GM10266 (cell line): ENCODE data around the gene SPRED2.
A peak's percentile ranks its signal among the peaks of the same experiment; 100 is the strongest.

Source experiments
- DNase-seq: peaks from one replicate; pipeline ENCODE4 v3.0.0; 2012; ENCODE audit errors: extremely low spot score
- CTCF ChIP-seq: IDR thresholded peaks from 2 replicates; pipeline ENCODE4 v1.5.1; 2012; ENCODE audit warnings: mild to moderate bottlenecking, low read depth; ENCODE audit not compliant: control insufficient read depth, insufficient read depth; ENCODE audit errors: missing control alignments

SPRED2 gene

DNA sequence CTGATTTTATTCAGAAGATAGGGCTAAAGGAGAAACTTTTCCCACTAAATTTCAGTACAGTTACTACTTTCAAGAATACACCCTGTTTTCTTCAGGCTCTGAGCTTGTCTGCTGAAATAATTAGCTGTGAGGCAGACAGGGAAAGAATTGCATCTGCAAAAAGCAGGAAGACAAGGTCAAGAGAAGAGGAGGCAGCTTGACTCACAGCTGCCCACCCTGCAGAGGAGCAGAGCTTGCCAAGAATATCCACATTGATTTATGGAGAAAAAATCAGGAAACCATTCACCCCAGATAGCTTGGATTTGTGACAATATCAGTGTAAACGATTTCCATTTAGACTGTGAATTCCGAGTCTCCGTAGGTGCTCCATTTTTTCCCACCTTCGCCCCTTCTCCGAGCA lies 155.8 kb downstream of the SPRED2 start:
- no peak for TF ChIP-seq CTCF
- no peak for DNase-seq

DNA sequence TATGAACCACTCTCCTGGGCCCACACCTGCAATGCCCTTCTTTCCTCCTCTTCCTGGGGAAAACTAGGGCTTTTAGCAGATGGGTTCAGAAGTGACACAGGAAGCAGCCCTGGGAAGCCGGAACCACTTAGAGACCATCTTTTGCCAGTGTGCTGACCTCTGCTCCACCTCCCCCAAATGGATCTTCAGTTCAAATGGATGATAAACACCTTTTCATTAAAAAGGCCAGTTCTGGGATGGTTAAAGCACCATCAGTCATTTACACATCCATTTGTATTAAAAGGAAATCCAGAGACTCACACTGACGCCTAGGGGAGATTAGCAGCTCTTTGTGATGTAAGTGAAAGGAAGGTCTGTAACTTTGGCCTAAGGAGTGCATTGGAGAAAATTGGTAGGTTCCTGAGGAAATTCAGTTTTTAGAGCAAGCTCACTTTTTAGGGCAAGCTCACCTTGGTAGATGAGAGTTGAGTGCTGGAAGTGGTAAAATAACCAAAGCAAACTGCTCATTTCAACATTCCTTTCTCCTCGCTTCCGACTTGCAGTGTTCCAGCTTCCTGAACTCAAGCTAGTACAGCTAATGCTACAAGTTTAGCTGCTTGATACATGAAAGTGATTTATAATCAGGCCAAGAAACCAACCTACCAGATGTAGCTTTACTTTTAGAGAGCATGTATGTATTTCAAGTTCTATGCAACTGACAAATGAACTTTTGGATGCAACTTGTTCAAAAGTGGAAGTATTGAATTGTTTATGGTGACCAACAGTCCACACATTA lies 157.1 kb downstream of the SPRED2 start:
- TF ChIP-seq CTCF = no peak
- no peak for DNase-seq

DNA sequence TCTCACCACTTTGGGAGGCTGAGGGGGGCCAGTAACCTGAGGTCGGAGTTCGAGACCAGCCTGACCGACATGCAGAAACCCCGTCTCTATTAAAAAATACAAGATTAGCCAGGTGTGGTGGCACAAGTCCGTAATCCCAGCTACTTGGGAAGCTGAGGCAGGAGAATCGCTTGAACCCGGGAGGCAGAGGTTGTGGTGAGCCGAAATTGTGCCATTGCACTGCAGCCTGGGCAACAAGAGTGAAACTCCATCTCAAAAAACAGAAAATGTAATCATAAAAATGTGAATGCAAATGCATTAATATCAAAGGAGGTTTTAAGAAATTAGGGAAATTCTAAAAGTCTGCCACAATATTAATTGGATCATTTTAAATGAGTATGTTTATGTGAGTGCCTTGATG lies 159.1 kb downstream of the SPRED2 start:
- DNase-seq = no peak
- TF ChIP-seq CTCF = no peak

DNA sequence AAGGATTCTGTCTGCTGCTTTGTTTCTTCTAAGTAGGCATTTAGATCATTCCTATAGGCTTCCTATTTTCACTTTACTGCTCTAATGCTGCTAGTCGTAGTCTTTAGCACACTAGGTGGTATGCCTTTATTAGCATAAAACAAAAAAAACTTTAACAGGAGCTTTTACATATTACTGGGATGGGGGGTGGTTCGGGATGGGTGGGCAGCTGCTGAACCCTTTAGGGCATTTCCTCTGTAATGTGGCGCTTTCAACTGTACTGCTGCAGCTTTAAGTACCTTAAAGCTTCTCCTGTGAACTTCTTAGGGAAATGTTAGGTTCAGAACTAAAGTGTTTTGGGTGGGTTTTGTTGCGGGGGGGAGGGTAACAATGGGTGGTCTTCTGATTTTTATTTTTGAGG lies 163.4 kb downstream of the SPRED2 start:
- DNase-seq = no peak
- TF ChIP-seq CTCF = no peak

DNA sequence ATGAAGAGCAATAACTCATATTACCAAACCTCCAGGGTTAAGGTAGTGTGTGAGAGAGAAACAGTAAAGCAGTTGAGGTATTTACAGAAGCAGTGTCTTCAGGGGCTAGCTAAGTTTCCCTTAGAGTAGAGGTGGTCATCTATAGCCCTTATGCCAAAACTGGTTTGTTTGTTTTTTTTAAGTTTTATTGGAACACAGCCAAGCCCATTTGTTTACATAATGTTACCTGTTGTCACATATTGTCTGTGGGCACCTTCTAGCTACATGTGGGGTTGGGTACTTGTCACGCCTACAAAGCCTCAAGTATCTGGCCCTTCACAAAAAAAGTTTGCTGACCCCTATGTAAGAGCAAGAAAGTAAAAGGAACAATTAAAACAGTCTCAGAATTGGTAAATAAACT lies 165.4 kb downstream of the SPRED2 start:
- no peak for DNase-seq
- no peak for TF ChIP-seq CTCF

GRCh38 chr2:65265671-65266045 lies 166.7 kb downstream of the SPRED2 start:
- TF ChIP-seq CTCF = no peak
- DNase-seq = no peak

DNA sequence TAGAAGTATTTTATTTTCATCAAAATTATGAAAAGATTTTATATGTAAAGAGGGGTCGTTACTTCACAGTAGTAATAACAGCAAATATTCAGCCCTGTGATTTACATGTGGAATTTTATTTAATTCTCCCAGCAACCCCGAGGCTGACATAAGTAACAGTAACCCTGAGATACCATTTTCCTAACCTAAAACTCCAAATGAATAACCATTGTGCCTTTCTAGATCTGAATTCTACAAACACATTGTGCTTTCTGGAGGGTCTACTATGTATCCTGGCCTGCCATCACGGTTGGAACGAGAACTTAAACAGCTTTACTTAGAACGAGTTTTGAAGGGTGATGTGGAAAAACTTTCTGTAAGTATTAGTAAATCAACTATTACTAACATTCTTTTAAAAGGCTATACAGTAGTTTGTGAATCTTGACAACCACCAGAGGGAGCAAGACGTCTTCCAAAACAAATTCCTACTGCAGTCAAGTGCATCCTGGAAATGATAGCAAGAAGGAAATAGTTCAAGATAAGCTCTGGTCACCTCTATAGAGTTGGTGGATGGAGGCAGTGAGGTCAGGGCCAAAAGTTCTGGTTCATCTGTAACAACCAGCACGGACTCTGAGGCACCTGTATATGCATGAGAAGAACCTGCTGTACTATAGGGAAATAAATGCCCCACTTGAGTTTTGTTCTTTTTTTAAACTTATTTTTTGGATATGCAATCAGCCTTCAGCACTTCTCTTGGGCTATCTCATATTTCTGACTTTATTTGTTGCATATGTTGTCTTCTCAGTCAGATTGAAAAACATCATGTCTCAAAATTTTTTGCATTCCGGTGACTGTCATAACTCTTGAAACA lies 167.4 kb downstream of the SPRED2 start:
- TF ChIP-seq CTCF = peak; percentile 56
- DNase-seq = no peak
